Measurements from ENCODE around the gene TMED1. TPM values are rescaled to one million over a fixed set of nuclear protein-coding genes. Genes with fewer than 3 reads are reported as not detected.
"Not testable (repeated sequence)": the region's sequence is repeated elsewhere in the genome, so short reads cannot be mapped to it uniquely, and the experiment has no call there.

Gene TMED1
- total and polyA plus RNA-seq, 3 experiments from 2014 or later = 15.7 to 29.9 (median 16.6) TPM

GRCh38 chr19:10858204-10858828 is 22.3 kb upstream of the TMED1 start:
- H3K27ac Mint-ChIP-seq = peak overlapping the region in 1 of 8 donors; percentile 33
- no peaks in the 10 kb centered on the region for H3K27me3 Mint-ChIP-seq
- ChIA-PET CTCF (interaction anchor here (0.8 to 2.9 kb wide), 6 partner anchors 9 to 142 kb away, joined by 3 to 8 read pairs (median 5); partner anchors contain the start of gene CARM1), POLR2A (interaction anchor here (0.6 kb wide), 1 partner anchor 150 kb away, joined by 8 read pairs; no protein-coding TSS in a partner anchor)
- H3K4me3 ChIP-seq (ENCODE audit: low read length) = no peak overlapping the region
- peaks cover 0 to 11% (median 0%) of the 10 kb centered on the region in 3 donors for H3K4me1 Mint-ChIP-seq
- H3K36me3 ChIP-seq (ENCODE audit: insufficient read depth, low read length) = no peaks in the 10 kb centered on the region
- H3K9me3 Mint-ChIP-seq = no peaks in the 10 kb centered on the region
- peak; percentile 26 to 66 (median 32) for DNase-seq
- H3K4me3 Mint-ChIP-seq = no peak overlapping the region
- H3K4me1 ChIP-seq (ENCODE audit: insufficient read depth, low read length) = no peaks in the 10 kb centered on the region
- no peaks in the 10 kb centered on the region for H3K27me3 ChIP-seq (ENCODE audit: insufficient read depth, low read length, poor library complexity, severe bottlenecking)
- peaks cover 0 to 2% (median 0%) of the 10 kb centered on the region in 3 donors for H3K36me3 Mint-ChIP-seq
- no peaks in the 10 kb centered on the region for H3K9me3 ChIP-seq (ENCODE audit: low read length)
- H3K27ac ChIP-seq (ENCODE audit: low read depth, low read length) = no peak overlapping the region

DNA sequence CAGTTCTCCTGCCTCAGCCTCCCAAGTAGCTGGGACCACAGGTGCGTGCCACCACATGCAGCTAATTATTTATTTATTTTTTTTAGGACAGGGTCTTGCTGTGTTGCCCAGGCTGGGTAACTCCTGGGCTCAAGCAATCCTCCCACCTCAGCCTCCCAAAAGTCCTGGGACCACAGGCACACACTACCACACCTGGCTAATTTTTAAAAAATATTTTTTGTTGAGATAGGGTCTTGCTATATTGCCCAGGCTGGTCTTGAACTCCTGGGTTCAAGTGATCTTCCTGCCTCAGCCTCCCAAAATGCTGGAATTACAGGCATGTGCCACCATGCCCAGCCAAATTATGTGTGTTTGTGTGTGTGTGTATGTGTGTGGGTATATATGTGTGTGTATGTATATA is 20.9 kb upstream of the TMED1 start:
- not testable (repeated sequence) for H3K36me3 Mint-ChIP-seq, H3K9me3 Mint-ChIP-seq, H3K4me3 Mint-ChIP-seq

DNA sequence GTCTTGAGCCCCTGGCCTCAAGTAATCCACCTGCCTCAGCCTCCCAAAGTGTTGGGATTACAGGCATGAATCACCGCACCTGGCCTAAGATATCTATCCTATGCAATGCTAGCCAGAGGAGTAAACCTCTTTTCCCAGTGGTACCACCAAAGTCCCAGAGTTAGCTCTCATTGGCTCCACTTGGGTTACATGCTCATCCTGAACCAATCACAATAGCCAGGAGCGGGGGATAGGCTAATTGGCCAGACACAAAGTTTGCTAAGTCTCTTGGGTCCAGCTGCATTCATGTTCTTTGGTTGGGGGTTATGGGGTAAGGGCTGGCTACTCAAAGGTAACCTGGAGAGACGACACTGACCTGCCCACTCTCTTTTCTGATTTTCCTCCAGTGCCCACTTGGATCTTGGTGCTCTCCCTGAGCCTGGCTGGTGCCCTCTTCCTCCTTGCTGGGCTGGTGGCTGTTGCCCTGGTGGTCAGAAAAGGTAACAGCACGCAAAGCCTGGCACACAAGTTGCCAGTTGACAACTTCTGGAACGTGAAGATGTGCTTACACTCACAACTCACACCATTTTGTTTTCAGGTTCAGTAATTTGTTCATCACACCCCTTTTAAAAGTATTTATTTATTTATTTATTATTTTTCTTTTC is 20.0 kb upstream of the TMED1 start:
- DNase-seq = no peak
- no peak overlapping the region for H3K27ac ChIP-seq (ENCODE audit: low read depth, low read length)
- peaks cover 0 to under 1% (median 0%) of the 10 kb centered on the region in 3 donors for H3K4me1 Mint-ChIP-seq
- CTCF ChIA-PET = interaction anchor here (0.9 to 4.3 kb wide), 4 partner anchors 9 to 139 kb away, joined by 3 to 25 read pairs (median 4); partner anchors contain the start of genes DNM2 and TMED1
- no peaks in the 10 kb centered on the region for H3K36me3 ChIP-seq (ENCODE audit: insufficient read depth, low read length)
- no peaks in the 10 kb centered on the region for H3K4me1 ChIP-seq (ENCODE audit: insufficient read depth, low read length)
- H3K9me3 Mint-ChIP-seq = no peaks in the 10 kb centered on the region
- no peak overlapping the region for H3K4me3 ChIP-seq (ENCODE audit: low read length)
- H3K4me3 Mint-ChIP-seq = no peak overlapping the region
- no peaks in the 10 kb centered on the region for H3K9me3 ChIP-seq (ENCODE audit: low read length)
- H3K36me3 Mint-ChIP-seq = peaks cover 0 to under 1% (median 0%) of the 10 kb centered on the region in 3 donors
- H3K27ac Mint-ChIP-seq = peak overlapping the region in 1 of 8 donors; percentile 79
- POLR2A ChIA-PET = no interaction called here
- H3K27me3 ChIP-seq (ENCODE audit: insufficient read depth, low read length, poor library complexity, severe bottlenecking) = no peaks in the 10 kb centered on the region
- H3K27me3 Mint-ChIP-seq = no peaks in the 10 kb centered on the region

More for the DNA sequence above, 20.9 kb upstream of the TMED1 start:
- not testable (repeated sequence) for H3K4me1 ChIP-seq (ENCODE audit: insufficient read depth, low read length); H3K27me3 Mint-ChIP-seq; H3K9me3 ChIP-seq (ENCODE audit: low read length); DNase-seq; H3K27ac ChIP-seq (ENCODE audit: low read depth, low read length); H3K27ac Mint-ChIP-seq; H3K4me1 Mint-ChIP-seq; H3K36me3 ChIP-seq (ENCODE audit: insufficient read depth, low read length); H3K4me3 ChIP-seq (ENCODE audit: low read length); H3K27me3 ChIP-seq (ENCODE audit: insufficient read depth, low read length, poor library complexity, severe bottlenecking)
- POLR2A ChIA-PET = interaction anchor here (0.6 kb wide), 1 partner anchor 73 kb away, joined by 3 read pairs; no protein-coding TSS in a partner anchor
- CTCF ChIA-PET = interaction anchor here (0.9 to 1.5 kb wide), 3 partner anchors 21 to 139 kb away, joined by 3 to 4 read pairs (median 3); partner anchors contain the start of genes DNM2 and TMED1

DNA sequence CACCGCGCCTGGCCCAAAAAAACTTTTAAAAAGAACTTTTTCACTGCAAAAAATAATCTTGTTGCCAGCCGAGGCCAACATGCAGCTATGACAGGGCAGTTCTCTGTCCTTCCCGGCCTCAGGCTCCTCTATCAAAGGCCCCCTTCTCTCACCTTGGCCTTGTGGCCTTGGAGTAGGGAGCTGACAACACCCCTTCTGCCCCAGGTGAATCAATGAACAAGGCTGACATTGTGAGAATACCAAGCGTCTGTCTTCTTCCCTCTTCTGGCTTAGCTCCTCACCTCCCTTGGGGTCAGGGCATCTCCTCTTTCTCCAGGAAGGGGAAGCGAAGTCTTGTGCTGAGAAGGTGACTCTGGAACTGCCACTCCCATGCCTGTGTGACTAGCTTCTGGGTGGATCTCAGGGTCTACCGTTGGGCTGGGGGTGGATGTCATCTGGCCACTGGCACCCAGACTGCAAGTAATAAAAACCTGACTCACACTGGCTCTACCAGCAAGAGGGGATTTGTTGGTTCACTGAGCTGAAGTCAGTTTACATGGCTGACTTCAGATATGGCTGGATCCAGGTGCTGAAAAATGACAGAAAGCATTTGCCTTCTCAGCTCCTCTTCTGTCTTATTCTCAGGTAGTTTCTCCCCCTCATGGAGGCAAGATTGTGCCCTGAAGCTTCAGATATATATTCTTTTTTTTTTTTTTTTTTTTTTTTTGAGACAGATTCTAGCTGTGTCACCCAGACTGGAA is 18.5 kb upstream of the TMED1 start:
- no peaks in the 10 kb centered on the region for H3K4me1 ChIP-seq (ENCODE audit: insufficient read depth, low read length)
- H3K27ac ChIP-seq (ENCODE audit: low read depth, low read length) = no peak overlapping the region
- H3K36me3 ChIP-seq (ENCODE audit: insufficient read depth, low read length) = no peaks in the 10 kb centered on the region
- no peaks in the 10 kb centered on the region for H3K9me3 Mint-ChIP-seq
- no peak overlapping the region for H3K4me3 Mint-ChIP-seq
- H3K36me3 Mint-ChIP-seq = no peaks in the 10 kb centered on the region
- peaks cover 0 to 6% of the 10 kb centered on the region in 2 donors for H3K27me3 Mint-ChIP-seq
- DNase-seq = no peak
- ChIA-PET POLR2A (interaction anchor here (0.6 to 0.7 kb wide), 3 partner anchors 12 to 770 kb away, joined by 3 to 5 read pairs (median 5); no protein-coding TSS in a partner anchor), CTCF (interaction anchor here (1.2 to 4.3 kb wide), 2 partner anchors 10 to 137 kb away, joined by 4 to 25 read pairs; partner anchors contain the start of gene DNM2)
- H3K9me3 ChIP-seq (ENCODE audit: low read length) = no peaks in the 10 kb centered on the region
- peak overlapping the region in 1 of 8 donors; percentile 42 for H3K27ac Mint-ChIP-seq
- no peak overlapping the region for H3K4me3 ChIP-seq (ENCODE audit: low read length)
- H3K4me1 Mint-ChIP-seq = no peaks in the 10 kb centered on the region
- H3K27me3 ChIP-seq (ENCODE audit: insufficient read depth, low read length, poor library complexity, severe bottlenecking) = no peaks in the 10 kb centered on the region

- Mint-ChIP-seq H3K27me3 (peaks cover 4 to 6% of the 10 kb centered on the region in 2 donors), H3K36me3 (no peaks in the 10 kb centered on the region), H3K27ac (no peak overlapping the region), H3K9me3 (no peaks in the 10 kb centered on the region), H3K4me1 (no peaks in the 10 kb centered on the region), H3K4me3 (no peak overlapping the region)
- no peak for DNase-seq
- CTCF ChIA-PET = interaction anchor here (0.8 to 4.3 kb wide), 2 partner anchors 12 to 135 kb away, joined by 5 to 25 read pairs; partner anchors contain the start of gene DNM2
- H3K36me3 ChIP-seq (ENCODE audit: insufficient read depth, low read length) = no peaks in the 10 kb centered on the region
- H3K4me1 ChIP-seq (ENCODE audit: insufficient read depth, low read length) = no peaks in the 10 kb centered on the region
- no peak overlapping the region for H3K4me3 ChIP-seq (ENCODE audit: low read length)
- H3K27ac ChIP-seq (ENCODE audit: low read depth, low read length) = no peak overlapping the region
- H3K27me3 ChIP-seq (ENCODE audit: insufficient read depth, low read length, poor library complexity, severe bottlenecking) = no peaks in the 10 kb centered on the region
- no peaks in the 10 kb centered on the region for H3K9me3 ChIP-seq (ENCODE audit: low read length)
- POLR2A ChIA-PET = no interaction called here
Observed at GRCh38 chr19:10852941-10853340, 16.9 kb upstream of the TMED1 start.

GRCh38 chr19:10852098-10852800 is 16.2 kb upstream of the TMED1 start:
- peaks cover 6 to 8% of the 10 kb centered on the region in 2 donors for H3K27me3 Mint-ChIP-seq
- H3K9me3 ChIP-seq (ENCODE audit: low read length) = no peaks in the 10 kb centered on the region
- no peaks in the 10 kb centered on the region for H3K27me3 ChIP-seq (ENCODE audit: insufficient read depth, low read length, poor library complexity, severe bottlenecking)
- H3K36me3 ChIP-seq (ENCODE audit: insufficient read depth, low read length) = no peaks in the 10 kb centered on the region
- no peak overlapping the region for H3K4me3 ChIP-seq (ENCODE audit: low read length)
- H3K27ac ChIP-seq (ENCODE audit: low read depth, low read length) = no peak overlapping the region
- no peaks in the 10 kb centered on the region for H3K4me1 ChIP-seq (ENCODE audit: insufficient read depth, low read length)
- no peaks in the 10 kb centered on the region for H3K4me1 Mint-ChIP-seq
- POLR2A ChIA-PET = no interaction called here
- no peak overlapping the region for H3K4me3 Mint-ChIP-seq
- H3K36me3 Mint-ChIP-seq = no peaks in the 10 kb centered on the region
- peaks cover 0 to 1% (median 0%) of the 10 kb centered on the region in 5 donors for H3K9me3 Mint-ChIP-seq
- CTCF ChIA-PET = interaction anchor here (3.1 to 4.3 kb wide), 2 partner anchors 12 to 135 kb away, joined by 12 to 25 read pairs; partner anchors contain the start of gene DNM2
- peak overlapping the region in 1 of 8 donors; percentile 57 for H3K27ac Mint-ChIP-seq
- no peak for DNase-seq

GRCh38 chr19:10850631-10851030 is 14.6 kb upstream of the TMED1 start:
- Histone ChIP-seq H3K9me3 (ENCODE audit: low read length) (peaks cover 8% of the 10 kb centered on the region), H3K4me3 (ENCODE audit: low read length) (no peak overlapping the region), H3K27me3 (ENCODE audit: insufficient read depth, low read length, poor library complexity, severe bottlenecking) (no peaks in the 10 kb centered on the region), H3K4me1 (ENCODE audit: insufficient read depth, low read length) (no peaks in the 10 kb centered on the region), H3K36me3 (ENCODE audit: insufficient read depth, low read length) (no peaks in the 10 kb centered on the region), H3K27ac (ENCODE audit: low read depth, low read length) (no peak overlapping the region)
- H3K27me3 Mint-ChIP-seq = peaks cover 6 to 8% of the 10 kb centered on the region in 2 donors
- POLR2A ChIA-PET = interaction anchor here (0.5 kb wide), 2 partner anchors 28 to 41 kb away, joined by 3 read pairs; no protein-coding TSS in a partner anchor
- H3K9me3 Mint-ChIP-seq = peaks cover 4 to 8% (median 6%) of the 10 kb centered on the region in 5 donors
- H3K27ac Mint-ChIP-seq = no peak overlapping the region
- H3K4me1 Mint-ChIP-seq = no peaks in the 10 kb centered on the region
- no peak overlapping the region for H3K4me3 Mint-ChIP-seq
- CTCF ChIA-PET = interaction anchor here (1.7 to 3.1 kb wide), 2 partner anchors 14 to 133 kb away, joined by 7 to 12 read pairs; partner anchors contain the start of gene DNM2
- no peak for DNase-seq
- peaks cover 0 to 4% (median 3%) of the 10 kb centered on the region in 3 donors for H3K36me3 Mint-ChIP-seq

All from CD8-positive, alpha-beta memory T cell (primary cell).